ENCODE results near the gene DTNBP1. TPM values are rescaled to one million over a fixed set of nuclear protein-coding genes. Genes with fewer than 3 reads are reported as not detected.

Gene DTNBP1
- total RNA-seq, 6 experiments from 2014 or later, result 3.4 to 8.6 (median 5.7) TPM

GRCh38 chr6:15487262-15487661 lies 175.6 kb downstream of the DTNBP1 start:
- intact Hi-C loops (cut with DNase I), result no loop called here
- no peak for ATAC-seq
- DNase-seq, result no peak
- Histone ChIP-seq H3K27me3 (no peaks in the 10 kb centered on the region), H3K27ac (no peak overlapping the region), H3K4me1 (peaks cover 0 to 4% (median 0%) of the 10 kb centered on the region in 4 donors), H3K9me3 (no peaks in the 10 kb centered on the region), H3K36me3 (peaks cover 0 to 11% (median 0%) of the 10 kb centered on the region in 4 donors), H3K4me3 (no peak overlapping the region)
- 95% methylated on average over 10 of the region's 13 CpGs for WGBS (ENCODE audit: insufficient coverage, low coverage, low lambda C conversion rate, missing lambda C conversion rate)
- no peak for TF ChIP-seq CTCF (IDR thresholded peaks at IDR 0.05)
- no peak for TF ChIP-seq POLR2A (IDR thresholded peaks at IDR 0.05)

- ATAC-seq (no peak), DNase-seq (no peak)
- TF ChIP-seq CTCF (IDR thresholded peaks at IDR 0.05), result no peak
- no peak for TF ChIP-seq POLR2A (IDR thresholded peaks at IDR 0.05)
- intact Hi-C loops (cut with DNase I), result no loop called here
- H3K4me3 ChIP-seq, result no peak overlapping the region
- H3K9me3 ChIP-seq, result no peaks in the 10 kb centered on the region
- H3K27ac ChIP-seq, result no peak overlapping the region
- peaks cover 0 to under 1% (median 0%) of the 10 kb centered on the region in 4 donors for H3K4me1 ChIP-seq
- 42% methylated on average over 2 of the region's 2 CpGs for WGBS (ENCODE audit: insufficient coverage, low coverage, low lambda C conversion rate, missing lambda C conversion rate)
- no peaks in the 10 kb centered on the region for H3K27me3 ChIP-seq
- peaks cover 0 to 11% (median 0%) of the 10 kb centered on the region in 4 donors for H3K36me3 ChIP-seq
These were observed 176.9 kb downstream of the DTNBP1 start for GRCh38 chr6:15485936-15486335.

GRCh38 chr6:15484821-15485220 lies 178.0 kb downstream of the DTNBP1 start:
- intact Hi-C loops (cut with DNase I), result no loop called here
- DNase-seq, result no peak
- WGBS (ENCODE audit: insufficient coverage, low coverage, low lambda C conversion rate, missing lambda C conversion rate), result 97% methylated on average over 4 of the region's 4 CpGs
- Histone ChIP-seq H3K4me1 (no peaks in the 10 kb centered on the region), H3K4me3 (no peak overlapping the region), H3K9me3 (no peaks in the 10 kb centered on the region), H3K27me3 (no peaks in the 10 kb centered on the region), H3K27ac (no peak overlapping the region), H3K36me3 (peaks cover 0 to 11% (median 0%) of the 10 kb centered on the region in 4 donors)
- TF ChIP-seq CTCF (IDR thresholded peaks at IDR 0.05) (no peak), POLR2A (IDR thresholded peaks at IDR 0.05) (no peak)
- ATAC-seq, result no peak

GRCh38 chr6:15484140-15484539 lies 178.7 kb downstream of the DTNBP1 start:
- no peaks in the 10 kb centered on the region for H3K27me3 ChIP-seq
- H3K4me1 ChIP-seq, result no peaks in the 10 kb centered on the region
- peaks cover 0 to 11% (median 0%) of the 10 kb centered on the region in 4 donors for H3K36me3 ChIP-seq
- 70% methylated on average over 3 of the region's 3 CpGs for WGBS (ENCODE audit: insufficient coverage, low coverage, low lambda C conversion rate, missing lambda C conversion rate)
- TF ChIP-seq POLR2A (IDR thresholded peaks at IDR 0.05), result no peak
- TF ChIP-seq CTCF (IDR thresholded peaks at IDR 0.05), result no peak
- no peak overlapping the region for H3K4me3 ChIP-seq
- DNase-seq, result no peak
- intact Hi-C loops (cut with DNase I), result no loop called here
- H3K27ac ChIP-seq, result no peak overlapping the region
- no peaks in the 10 kb centered on the region for H3K9me3 ChIP-seq
- ATAC-seq, result peak in 3 of 4 donors; percentile 61 to 85 (median 69)

- H3K4me3 ChIP-seq, result no peak overlapping the region
- no peaks in the 10 kb centered on the region for H3K4me1 ChIP-seq
- H3K27me3 ChIP-seq, result no peaks in the 10 kb centered on the region
- intact Hi-C loops (cut with DNase I), result no loop called here
- WGBS (ENCODE audit: insufficient coverage, low coverage, low lambda C conversion rate, missing lambda C conversion rate), result 100% methylated on average over 1 of the region's 1 CpG
- H3K27ac ChIP-seq, result no peak overlapping the region
- peaks cover 0 to under 1% (median 0%) of the 10 kb centered on the region in 4 donors for H3K36me3 ChIP-seq
- no peaks in the 10 kb centered on the region for H3K9me3 ChIP-seq
- ATAC-seq (no peak), DNase-seq (no peak)
- TF ChIP-seq CTCF (IDR thresholded peaks at IDR 0.05) (no peak), POLR2A (IDR thresholded peaks at IDR 0.05) (no peak)
These were observed 179.8 kb downstream of the DTNBP1 start for GRCh38 chr6:15483060-15483459.
